Tibial artery (tissue), 4 donors: Measurements from ENCODE around the gene OVOL3.
"Not testable (repeated sequence)": the region's sequence is repeated elsewhere in the genome, so short reads cannot be mapped to it uniquely, and the experiment has no call there.

ENCODE experiments used
- DNase-seq, 2 donors: peaks; one replicate each; pipeline ENCODE4 v3.0.0-alpha.2; 2019
- H3K27ac ChIP-seq, 2 donors: fragments of 200-600 bp; sonication (generic) in 1 of 2; 1 replicate in 1 of 2; 2 replicates in 1 of 2; pipeline ENCODE4 v1.5.1; 2018 to 2019; ENCODE audit warnings: mild to moderate bottlenecking in 1 of 2
- H3K27me3 ChIP-seq, 2 donors: fragments of 200-600 bp; sonication (generic) in 1 of 2; one replicate each; pipeline versions ENCODE4 v1.5.1 to v1.6.0; 2016 to 2019
- H3K36me3 ChIP-seq, 3 donors: fragments of 200-600 bp; sonication (generic) in 2 of 3; one replicate each; pipeline ENCODE4 v1.5.1; 2016 to 2019; ENCODE audit warnings: mild to moderate bottlenecking in 2 of 3
- H3K4me1 ChIP-seq, 4 donors: fragments of 200-600 bp; sonication (generic) in 2 of 4; 1 replicate in 3 of 4; 2 replicates in 1 of 4; pipeline ENCODE4 v1.5.1; 2016 to 2019
- H3K4me3 ChIP-seq, 2 donors: fragments of 200-600 bp; sonication (generic) in 1 of 2; 1 replicate in 1 of 2; 2 replicates in 1 of 2; pipeline ENCODE4 v1.5.1; 2018 to 2019; ENCODE audit warnings: mild to moderate bottlenecking in 2 of 2
- H3K9me3 ChIP-seq, 3 donors: fragments of 200-600 bp; sonication (generic) in 1 of 3; one replicate each; pipeline ENCODE4 v1.5.1; 2016 to 2019
- intact Hi-C: fragments of 100-400 bp; cut with DNase I; formaldehyde crosslinking; loops from one replicate; pipeline ENCODE4 v1.15.0; 2023; ENCODE audit warnings: low total_unique reads
- TF ChIP-seq, protein P1 (sequence below), 2 experiments: fragments of 200-600 bp in 1 of 2; fragments of 450-650 bp in 1 of 2; IDR thresholded peaks; one replicate each; pipeline ENCODE4 v1.5.1; 2017 to 2019; ENCODE audit warnings: antibody characterized with exemption in 2 of 2, mild to moderate bottlenecking in 1 of 2, moderate library complexity in 1 of 2

OVOL3 gene

DNA sequence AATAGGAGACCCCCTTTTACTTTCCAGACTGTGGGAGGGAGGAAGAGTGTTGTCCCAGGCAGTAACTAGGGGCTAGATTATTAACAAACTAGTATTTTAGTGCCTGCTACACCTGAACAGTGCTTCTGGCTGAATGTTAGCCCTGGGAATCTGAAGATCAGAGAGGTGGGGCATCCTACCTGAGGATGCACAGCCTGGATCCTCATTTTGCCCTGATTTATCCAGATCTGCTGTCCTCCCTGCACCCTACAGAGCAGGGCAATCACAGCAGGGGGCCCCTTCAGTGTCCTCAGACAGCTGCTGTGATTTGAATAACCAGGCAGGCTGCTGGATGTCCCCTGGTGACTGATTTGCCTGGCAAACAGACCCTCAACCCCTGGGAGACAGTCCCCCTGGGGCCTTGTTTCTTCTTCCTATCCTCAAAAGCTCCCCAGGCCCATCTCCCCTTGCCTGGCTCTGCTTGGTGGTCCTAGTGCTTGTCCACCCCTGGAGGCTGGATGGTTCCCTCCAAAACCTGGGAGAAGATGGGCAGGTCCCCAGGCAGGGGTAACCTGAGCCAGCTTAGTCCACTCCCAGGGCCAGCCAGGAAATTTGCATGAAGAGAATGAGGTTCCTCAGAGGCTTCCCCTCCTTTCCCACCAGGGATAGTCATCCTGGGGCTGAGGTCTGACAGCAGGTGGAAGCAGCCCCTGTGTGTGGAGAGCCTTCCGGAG is at the start of gene OVOL3:
Gene OVOL3, plus strand, starts transcription at position 657 of the 713 bp plus-strand sequence. CDS start 60 bp downstream, outside the sequence.
- Histone ChIP-seq H3K9me3 (no peaks in the 10 kb centered on the region), H3K4me3 (no peak within 1 kb of the TSS), H3K27me3 (no peaks in the 10 kb centered on the region), H3K4me1 (peaks cover 0 to 13% (median 10%) of the 10 kb centered on the region in 4 donors), H3K27ac (no peak within 1 kb of the TSS), H3K36me3 (peaks cover 0 to 61% (median 32%) of the 10 kb centered on the region in 3 donors)
- TF ChIP-seq, protein P1, sequence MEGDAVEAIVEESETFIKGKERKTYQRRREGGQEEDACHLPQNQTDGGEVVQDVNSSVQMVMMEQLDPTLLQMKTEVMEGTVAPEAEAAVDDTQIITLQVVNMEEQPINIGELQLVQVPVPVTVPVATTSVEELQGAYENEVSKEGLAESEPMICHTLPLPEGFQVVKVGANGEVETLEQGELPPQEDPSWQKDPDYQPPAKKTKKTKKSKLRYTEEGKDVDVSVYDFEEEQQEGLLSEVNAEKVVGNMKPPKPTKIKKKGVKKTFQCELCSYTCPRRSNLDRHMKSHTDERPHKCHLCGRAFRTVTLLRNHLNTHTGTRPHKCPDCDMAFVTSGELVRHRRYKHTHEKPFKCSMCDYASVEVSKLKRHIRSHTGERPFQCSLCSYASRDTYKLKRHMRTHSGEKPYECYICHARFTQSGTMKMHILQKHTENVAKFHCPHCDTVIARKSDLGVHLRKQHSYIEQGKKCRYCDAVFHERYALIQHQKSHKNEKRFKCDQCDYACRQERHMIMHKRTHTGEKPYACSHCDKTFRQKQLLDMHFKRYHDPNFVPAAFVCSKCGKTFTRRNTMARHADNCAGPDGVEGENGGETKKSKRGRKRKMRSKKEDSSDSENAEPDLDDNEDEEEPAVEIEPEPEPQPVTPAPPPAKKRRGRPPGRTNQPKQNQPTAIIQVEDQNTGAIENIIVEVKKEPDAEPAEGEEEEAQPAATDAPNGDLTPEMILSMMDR (IDR thresholded peaks at IDR 0.05), result no peak
- no peak for DNase-seq
- intact Hi-C loops, result no loop called here

DNA sequence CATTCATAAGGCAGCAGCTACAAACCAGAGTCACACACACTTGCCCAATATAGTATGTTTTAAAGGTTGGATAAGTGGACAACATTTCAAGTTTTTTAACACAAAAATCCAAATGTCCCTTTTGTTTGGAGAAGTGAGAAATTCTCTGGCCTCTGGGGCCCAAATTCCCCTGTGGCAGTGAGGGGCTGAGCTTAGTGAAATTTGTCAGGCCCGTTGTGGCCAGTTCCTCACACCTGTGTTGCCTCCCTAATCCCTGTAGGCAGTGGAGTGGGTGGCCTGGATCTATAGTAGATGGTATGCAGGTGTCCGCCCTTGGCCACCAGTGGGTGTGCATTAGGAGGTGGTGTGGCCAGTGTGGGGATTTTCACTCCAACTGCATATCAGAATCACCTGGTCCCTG is 49.6 kb upstream of the OVOL3 start:
- Histone ChIP-seq H3K27ac (no peak overlapping the region), H3K4me1 (no peaks in the 10 kb centered on the region), H3K27me3 (no peaks in the 10 kb centered on the region), H3K36me3 (no peaks in the 10 kb centered on the region), H3K9me3 (no peaks in the 10 kb centered on the region), H3K4me3 (no peak overlapping the region)
- no peak for DNase-seq
- TF ChIP-seq, protein P1 (IDR thresholded peaks at IDR 0.05), result no peak
- intact Hi-C loops, result no loop called here

DNA sequence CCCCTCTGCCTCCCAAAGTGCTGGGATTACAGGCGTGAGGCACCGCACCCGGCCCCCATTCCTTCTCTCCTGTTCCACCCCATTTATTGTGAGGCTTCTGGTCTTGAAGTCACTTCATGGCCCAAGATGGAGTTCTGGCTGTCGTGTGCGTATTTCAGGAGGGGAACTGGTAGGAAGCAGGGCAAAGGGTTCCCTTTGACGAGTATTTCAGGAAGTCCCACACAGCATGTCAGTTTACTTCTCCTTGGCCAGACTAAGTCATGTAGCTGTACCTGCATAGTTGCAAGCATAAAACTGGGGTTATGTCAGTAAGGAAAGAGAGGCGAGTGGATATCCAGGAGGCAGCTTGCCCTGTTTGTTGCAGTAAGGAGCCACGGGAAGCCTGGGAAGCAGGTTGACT is 46.1 kb upstream of the OVOL3 start:
- H3K36me3 ChIP-seq, result no peaks in the 10 kb centered on the region
- intact Hi-C loops, result no loop called here
- H3K9me3 ChIP-seq, result no peaks in the 10 kb centered on the region
- no peaks in the 10 kb centered on the region for H3K4me1 ChIP-seq
- H3K4me3 ChIP-seq, result no peak overlapping the region
- H3K27ac ChIP-seq, result no peak overlapping the region
- TF ChIP-seq, protein P1 (IDR thresholded peaks at IDR 0.05), result no peak
- H3K27me3 ChIP-seq, result no peaks in the 10 kb centered on the region
- DNase-seq, result no peak

DNA sequence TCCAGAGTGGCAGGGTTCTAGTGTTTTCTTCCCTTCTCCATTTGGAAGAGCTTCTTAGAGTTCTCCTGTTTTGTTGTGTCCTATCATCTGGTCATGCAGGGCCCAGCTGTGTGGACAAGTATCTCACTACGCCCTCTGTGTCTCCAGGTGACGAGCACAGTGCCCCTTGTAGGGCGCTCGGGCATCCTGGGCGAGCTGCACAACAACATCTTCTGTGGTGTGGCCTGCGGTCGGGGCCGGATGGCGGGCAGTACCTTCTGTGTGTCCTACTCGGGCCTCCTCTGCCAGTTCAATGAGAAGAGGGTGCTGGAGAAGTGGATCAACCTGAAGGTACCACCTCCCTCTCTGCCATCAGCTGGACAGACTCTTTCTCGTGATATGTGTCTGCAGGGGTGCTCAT is 43.3 kb upstream of the OVOL3 start:
- H3K4me3 ChIP-seq, result no peak overlapping the region
- no peaks in the 10 kb centered on the region for H3K27me3 ChIP-seq
- TF ChIP-seq, protein P1 (IDR thresholded peaks at IDR 0.05), result no peak
- no peaks in the 10 kb centered on the region for H3K4me1 ChIP-seq
- H3K36me3 ChIP-seq, result no peaks in the 10 kb centered on the region
- no peak overlapping the region for H3K27ac ChIP-seq
- no peaks in the 10 kb centered on the region for H3K9me3 ChIP-seq
- intact Hi-C loops, result no loop called here
- DNase-seq, result no peak

DNA sequence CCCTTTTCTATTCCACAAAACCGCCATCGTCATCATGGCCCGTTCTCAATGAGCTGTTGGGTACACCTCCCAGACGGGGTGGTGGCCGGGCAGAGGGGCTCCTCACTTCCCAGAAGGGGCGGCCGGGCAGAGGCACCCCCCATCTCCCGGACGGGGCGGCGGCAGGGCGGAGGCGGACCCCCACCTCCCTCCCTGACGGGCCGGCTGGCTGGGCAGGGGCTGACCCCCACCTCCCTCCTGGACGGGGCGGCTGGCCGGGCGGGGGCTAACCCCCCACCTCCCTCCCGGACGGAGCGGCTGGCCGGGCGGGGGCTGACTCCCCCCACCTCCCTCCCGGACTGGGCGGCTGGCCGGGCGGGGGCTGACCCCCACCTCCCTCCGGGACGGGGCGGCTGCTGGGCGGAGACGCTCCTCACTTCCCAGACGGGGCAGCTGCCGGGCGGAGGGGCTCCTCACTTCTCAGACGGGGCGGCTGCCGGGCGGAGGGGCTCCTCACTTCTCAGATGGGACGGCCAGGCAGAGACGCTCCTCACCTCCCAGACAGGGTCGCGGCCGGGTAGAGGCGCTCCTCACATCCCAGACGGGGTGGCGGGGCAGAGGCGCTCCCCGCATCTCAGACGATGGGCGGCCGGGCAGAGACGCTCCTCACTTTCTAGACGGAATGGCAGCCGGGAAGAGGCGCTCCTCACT is 42.0 kb upstream of the OVOL3 start:
- H3K4me3 ChIP-seq, intact Hi-C loops, H3K36me3 ChIP-seq, DNase-seq, H3K9me3 ChIP-seq, H3K4me1 ChIP-seq, H3K27me3 ChIP-seq, H3K27ac ChIP-seq: not testable (repeated sequence)

DNA sequence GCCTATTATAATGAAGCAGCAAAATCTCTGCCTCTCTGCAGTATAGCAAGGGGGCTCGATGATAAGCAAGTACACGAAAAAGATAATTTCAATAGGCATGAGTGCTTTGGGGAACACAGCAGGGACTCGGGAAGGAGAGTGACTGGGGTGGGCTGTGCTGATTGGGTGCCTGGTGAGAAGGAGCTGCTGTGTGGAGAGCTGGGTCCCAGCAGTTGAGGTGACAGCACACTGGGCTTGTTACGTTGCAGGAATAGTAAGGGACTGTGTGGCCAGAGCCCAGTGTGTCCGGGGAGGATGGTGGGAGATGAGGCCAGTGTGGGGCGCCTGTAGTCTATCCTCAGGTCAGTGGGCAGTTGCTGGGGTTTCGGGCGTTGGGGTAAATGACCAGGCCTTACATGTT is 38.9 kb upstream of the OVOL3 start:
- H3K4me1 ChIP-seq, result no peaks in the 10 kb centered on the region
- H3K9me3 ChIP-seq, result no peaks in the 10 kb centered on the region
- intact Hi-C loops, result no loop called here
- no peak overlapping the region for H3K4me3 ChIP-seq
- H3K27me3 ChIP-seq, result no peaks in the 10 kb centered on the region
- no peaks in the 10 kb centered on the region for H3K36me3 ChIP-seq
- TF ChIP-seq, protein P1 (IDR thresholded peaks at IDR 0.05), result no peak
- no peak overlapping the region for H3K27ac ChIP-seq
- no peak for DNase-seq
